MCF 10A (cell line): Measurements from ENCODE around the gene COX10. TPM values are rescaled to one million over a fixed set of nuclear protein-coding genes. Genes with fewer than 3 reads are reported as not detected.

Source experiments
- BruUV-seq: library from RNA; stranded (reverse); fragments of 400-500 nt; replicated peaks from 2 replicates; lab custom pipeline; 2021; lab: Mats Ljungman, UMichigan
- CTCF ChIA-PET: fragments of 300-600 bp; sonication (Branson Sonifier 250); formaldehyde crosslinking; extraction: SDS; loops from one replicate; lab custom pipeline; 2021; ENCODE audit warnings: antibody characterized with exemption, inconsistent platforms; lab: Yijun Ruan, JAX
- POLR2A ChIA-PET: fragments of 300-600, 350-650 bp; sonication (Branson Sonifier 250); formaldehyde crosslinking; extraction: SDS; loops from one replicate; lab custom pipeline; 2020; ENCODE audit warnings: antibody characterized with exemption, inconsistent platforms; lab: Yijun Ruan, JAX
- DNase-seq: peaks from one replicate; pipeline ENCODE4 v3.0.0-alpha.2; 2018; ENCODE audit not compliant: unreplicated experiment
- H3K27ac Mint-ChIP-seq: one replicate; pipeline ENCODE4 v1.8.0; 2022; ENCODE audit warnings: mild to moderate bottlenecking, low read depth, mixed read lengths; ENCODE audit not compliant: unreplicated experiment
- H3K27me3 Mint-ChIP-seq: one replicate; pipeline ENCODE4 v1.8.0; 2022; ENCODE audit warnings: mixed read lengths; ENCODE audit not compliant: insufficient read depth, unreplicated experiment
- H3K36me3 Mint-ChIP-seq: one replicate; pipeline ENCODE4 v1.8.0; 2022; ENCODE audit warnings: mild to moderate bottlenecking, moderate library complexity, mixed read lengths; ENCODE audit not compliant: insufficient read depth, unreplicated experiment
- H3K4me1 Mint-ChIP-seq: one replicate; pipeline ENCODE4 v1.8.0; 2022; ENCODE audit warnings: mixed read lengths; ENCODE audit not compliant: insufficient read depth, unreplicated experiment
- H3K4me3 Mint-ChIP-seq: one replicate; pipeline ENCODE4 v1.8.0; 2022; ENCODE audit warnings: mild to moderate bottlenecking, moderate library complexity, mixed read lengths; ENCODE audit not compliant: unreplicated experiment
- H3K9me3 Mint-ChIP-seq: one replicate; pipeline ENCODE4 v1.8.0; 2022; ENCODE audit warnings: mixed read lengths; ENCODE audit not compliant: unreplicated experiment
- intact Hi-C: fragments of 100-400 bp; cut with micrococcal nuclease; formaldehyde crosslinking; loops from 2 replicates; pipeline ENCODE4 v1.14.1; 2022
- total RNA-seq: library from RNA; stranded (reverse); gene quantifications from 2 replicates; pipeline ENCODE4 v1.2.3, GENCODE V29; 2022
- TF ChIP-seq, protein P1 (sequence below): fragments of 200-600 bp; IDR thresholded peaks from one replicate; pipeline ENCODE4 v1.8.0; 2022; ENCODE audit warnings: antibody characterized with exemption, mild to moderate bottlenecking; ENCODE audit not compliant: unreplicated experiment

Gene COX10
- total RNA-seq, 1 experiment from 2014 or later = 21.0 TPM

DNA sequence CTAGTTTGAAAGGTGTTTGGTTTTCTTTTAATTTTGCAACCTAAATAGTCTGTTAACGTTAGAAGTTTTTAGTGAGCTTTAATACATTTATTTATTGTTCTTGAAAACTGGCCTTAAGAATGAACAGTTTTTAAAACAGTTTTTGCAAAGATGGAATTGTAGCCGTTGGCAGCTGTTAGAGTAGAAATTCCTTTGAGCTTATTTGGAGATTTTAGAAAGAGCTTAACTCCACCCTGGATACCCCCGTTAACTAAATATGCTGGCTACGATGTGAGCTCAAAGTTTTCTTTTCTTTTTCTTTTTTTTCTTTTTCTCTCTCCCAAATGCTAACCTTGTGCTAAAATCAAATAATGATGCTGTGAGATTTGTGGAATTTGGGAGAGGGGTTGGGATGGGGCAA, 75.2 kb downstream of the COX10 start:
- peaks cover 8% of the 10 kb centered on the region for H3K4me1 Mint-ChIP-seq
- no peak overlapping the region for H3K4me3 Mint-ChIP-seq
- ChIA-PET POLR2A (no interaction called here), CTCF (no interaction called here)
- TF ChIP-seq, protein P1, sequence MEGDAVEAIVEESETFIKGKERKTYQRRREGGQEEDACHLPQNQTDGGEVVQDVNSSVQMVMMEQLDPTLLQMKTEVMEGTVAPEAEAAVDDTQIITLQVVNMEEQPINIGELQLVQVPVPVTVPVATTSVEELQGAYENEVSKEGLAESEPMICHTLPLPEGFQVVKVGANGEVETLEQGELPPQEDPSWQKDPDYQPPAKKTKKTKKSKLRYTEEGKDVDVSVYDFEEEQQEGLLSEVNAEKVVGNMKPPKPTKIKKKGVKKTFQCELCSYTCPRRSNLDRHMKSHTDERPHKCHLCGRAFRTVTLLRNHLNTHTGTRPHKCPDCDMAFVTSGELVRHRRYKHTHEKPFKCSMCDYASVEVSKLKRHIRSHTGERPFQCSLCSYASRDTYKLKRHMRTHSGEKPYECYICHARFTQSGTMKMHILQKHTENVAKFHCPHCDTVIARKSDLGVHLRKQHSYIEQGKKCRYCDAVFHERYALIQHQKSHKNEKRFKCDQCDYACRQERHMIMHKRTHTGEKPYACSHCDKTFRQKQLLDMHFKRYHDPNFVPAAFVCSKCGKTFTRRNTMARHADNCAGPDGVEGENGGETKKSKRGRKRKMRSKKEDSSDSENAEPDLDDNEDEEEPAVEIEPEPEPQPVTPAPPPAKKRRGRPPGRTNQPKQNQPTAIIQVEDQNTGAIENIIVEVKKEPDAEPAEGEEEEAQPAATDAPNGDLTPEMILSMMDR = no peak
- no peak overlapping the region for H3K27ac Mint-ChIP-seq
- no peak for DNase-seq
- no peaks in the 10 kb centered on the region for H3K27me3 Mint-ChIP-seq
- no peaks in the 10 kb centered on the region for H3K9me3 Mint-ChIP-seq
- H3K36me3 Mint-ChIP-seq = no peaks in the 10 kb centered on the region
- no TSS peak for BruUV-seq
- intact Hi-C loops = no loop called here

DNA sequence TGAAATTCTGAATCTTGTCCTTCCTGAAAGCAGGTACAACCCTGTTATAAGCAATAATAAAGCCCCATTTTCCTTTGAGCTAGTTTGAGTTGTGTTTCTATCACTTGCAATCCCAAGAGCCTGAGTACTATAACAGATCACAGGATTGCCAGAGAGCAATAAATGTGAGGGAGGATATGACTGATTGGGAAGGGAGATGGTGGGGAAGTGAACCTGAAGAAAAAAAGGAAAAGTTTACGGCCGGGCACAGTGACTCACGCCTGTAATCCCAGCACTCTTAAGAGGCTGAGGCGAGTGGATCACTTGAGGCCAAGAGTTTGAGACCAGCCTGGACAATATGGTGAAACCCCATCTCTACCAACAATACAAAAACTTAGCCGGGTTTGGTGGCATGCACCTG, 80.4 kb downstream of the COX10 start:
- no peaks in the 10 kb centered on the region for H3K27me3 Mint-ChIP-seq
- H3K9me3 Mint-ChIP-seq = no peaks in the 10 kb centered on the region
- POLR2A ChIA-PET = no interaction called here
- no TSS peak for BruUV-seq
- TF ChIP-seq, protein P1 = no peak
- no peaks in the 10 kb centered on the region for H3K36me3 Mint-ChIP-seq
- no peaks in the 10 kb centered on the region for H3K4me1 Mint-ChIP-seq
- no peak overlapping the region for H3K4me3 Mint-ChIP-seq
- intact Hi-C loops = no loop called here
- CTCF ChIA-PET = interaction anchor here (0.6 kb wide), 2 partner anchors 21 to 1006 kb away, joined by 3 read pairs; no protein-coding TSS in a partner anchor
- H3K27ac Mint-ChIP-seq = no peak overlapping the region
- no peak for DNase-seq

DNA sequence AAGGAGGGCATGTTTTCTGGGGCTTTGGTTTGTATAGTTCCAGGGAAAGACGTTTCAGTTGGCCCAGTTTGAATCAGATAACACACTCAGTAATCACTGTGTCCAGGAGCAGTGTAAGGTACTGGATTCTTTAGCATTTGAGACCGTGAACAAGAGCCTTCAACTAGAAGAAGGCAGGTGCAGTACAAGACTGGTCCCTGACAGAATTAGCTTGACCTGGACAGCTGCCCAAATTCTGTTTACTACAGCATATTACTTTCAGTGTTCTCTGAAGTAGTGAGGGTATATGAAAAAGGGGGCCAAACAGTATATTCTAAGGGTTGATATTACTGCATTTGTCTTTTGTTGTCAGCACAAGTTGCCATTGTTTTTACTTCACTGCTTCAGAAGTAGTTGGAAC, 81.3 kb downstream of the COX10 start:
- Mint-ChIP-seq H3K27me3 (no peaks in the 10 kb centered on the region), H3K4me1 (no peaks in the 10 kb centered on the region), H3K27ac (no peak overlapping the region), H3K4me3 (no peak overlapping the region), H3K9me3 (no peaks in the 10 kb centered on the region), H3K36me3 (no peaks in the 10 kb centered on the region)
- TF ChIP-seq, protein P1 = no peak
- DNase-seq = no peak
- intact Hi-C loops = no loop called here
- ChIA-PET POLR2A (no interaction called here), CTCF (interaction anchor here (0.6 kb wide), 1 partner anchor 22 kb away, joined by 3 read pairs; no protein-coding TSS in a partner anchor)
- BruUV-seq = no TSS peak

DNA sequence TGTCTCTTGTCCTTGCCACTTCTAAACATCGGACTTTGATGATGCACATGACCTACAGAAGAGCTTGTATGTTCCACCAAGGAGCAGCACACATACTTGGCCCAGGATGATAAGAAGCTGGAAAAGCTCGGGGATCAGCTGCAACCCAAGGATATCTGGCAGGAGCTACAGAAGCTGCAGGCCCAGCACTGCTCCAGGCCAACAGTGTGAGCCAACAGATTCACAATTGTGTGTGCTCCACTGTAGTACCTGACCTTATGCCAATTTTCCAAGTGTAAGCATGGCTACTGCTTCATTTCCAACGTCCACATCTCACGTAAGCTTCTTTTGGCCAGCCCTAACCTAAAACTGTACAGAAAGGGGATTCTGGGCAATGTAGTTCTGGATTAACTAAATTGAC, 83.4 kb downstream of the COX10 start:
- CTCF ChIA-PET = interaction anchor here (0.9 kb wide), 1 partner anchor 556 kb away, joined by 3 read pairs; no protein-coding TSS in a partner anchor

More for the DNA sequence above, 83.4 kb downstream of the COX10 start:
- TF ChIP-seq, protein P1 = no peak
- H3K9me3 Mint-ChIP-seq = no peaks in the 10 kb centered on the region
- no peak for DNase-seq
- no peaks in the 10 kb centered on the region for H3K4me1 Mint-ChIP-seq
- H3K4me3 Mint-ChIP-seq = no peak overlapping the region
- POLR2A ChIA-PET = no interaction called here
- no peak overlapping the region for H3K27ac Mint-ChIP-seq
- H3K27me3 Mint-ChIP-seq = no peaks in the 10 kb centered on the region
- H3K36me3 Mint-ChIP-seq = peaks cover 7% of the 10 kb centered on the region
- intact Hi-C loops = no loop called here
- no TSS peak for BruUV-seq
